NCI-H1105 (cell line): Measurements from ENCODE around the gene SLIT3.

Experiments used
- DNase-seq: peaks from one replicate; lab custom pipeline; 2025; lab: John Stamatoyannopoulos, UW

SLIT3 gene

DNA sequence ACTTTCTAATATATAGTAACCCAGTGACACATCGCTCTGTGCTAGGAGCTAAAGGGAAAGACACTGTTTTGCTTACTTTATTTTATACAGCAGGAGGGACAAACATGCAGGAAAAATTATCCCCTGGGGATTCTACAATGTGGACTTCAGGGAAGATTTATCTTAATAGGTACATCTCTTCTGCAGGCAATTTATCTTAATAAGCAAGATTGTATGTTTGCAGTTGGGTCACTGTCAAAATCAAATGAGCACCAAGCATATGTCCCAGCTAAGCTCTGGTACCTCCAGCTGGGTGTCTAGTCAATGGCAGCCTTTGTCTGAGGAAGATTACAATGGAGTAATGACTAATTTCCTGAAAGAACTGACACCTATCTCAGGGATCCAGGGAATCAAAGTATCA, 411.9 kb downstream of the SLIT3 start:
- no peak for DNase-seq

DNA sequence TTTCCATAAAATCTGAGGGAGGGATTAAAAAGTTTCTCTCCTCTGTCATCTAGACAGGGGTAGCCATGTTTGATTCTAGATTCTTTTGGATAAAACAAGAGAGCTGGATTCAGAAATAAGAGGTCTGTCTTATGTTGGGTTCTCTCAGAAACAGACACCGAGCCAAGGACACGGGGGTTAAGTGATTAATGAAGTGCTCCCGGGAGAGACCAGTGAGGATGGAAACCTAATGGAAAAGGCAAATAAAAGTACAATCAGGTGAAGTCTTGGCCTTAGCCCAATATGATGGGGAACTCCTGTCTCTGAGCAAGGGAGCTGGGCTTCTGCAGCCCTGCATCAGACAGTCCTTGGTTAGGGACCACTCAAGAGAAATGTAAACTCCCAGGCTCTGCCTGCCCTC, 413.0 kb downstream of the SLIT3 start:
- no peak for DNase-seq

DNA sequence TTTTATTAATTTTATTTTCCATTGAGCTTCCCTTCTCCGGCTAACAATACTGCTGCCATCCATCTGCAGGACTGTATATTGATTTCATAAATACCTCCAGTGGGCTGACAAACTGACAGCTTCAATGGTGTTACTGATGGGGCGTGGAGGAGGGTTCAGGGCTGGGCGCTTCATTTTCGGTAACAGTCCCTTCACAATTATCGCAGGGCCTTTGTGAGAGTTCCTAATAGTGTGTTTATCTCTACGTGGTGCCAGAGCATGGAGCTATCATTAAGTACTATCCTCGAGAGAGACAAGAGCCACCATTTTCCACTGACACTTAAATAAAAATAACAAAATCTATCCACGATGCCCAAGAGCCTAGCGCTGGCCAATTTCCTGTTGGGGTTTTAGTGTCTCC, 414.8 kb downstream of the SLIT3 start:
- DNase-seq = no peak

DNA sequence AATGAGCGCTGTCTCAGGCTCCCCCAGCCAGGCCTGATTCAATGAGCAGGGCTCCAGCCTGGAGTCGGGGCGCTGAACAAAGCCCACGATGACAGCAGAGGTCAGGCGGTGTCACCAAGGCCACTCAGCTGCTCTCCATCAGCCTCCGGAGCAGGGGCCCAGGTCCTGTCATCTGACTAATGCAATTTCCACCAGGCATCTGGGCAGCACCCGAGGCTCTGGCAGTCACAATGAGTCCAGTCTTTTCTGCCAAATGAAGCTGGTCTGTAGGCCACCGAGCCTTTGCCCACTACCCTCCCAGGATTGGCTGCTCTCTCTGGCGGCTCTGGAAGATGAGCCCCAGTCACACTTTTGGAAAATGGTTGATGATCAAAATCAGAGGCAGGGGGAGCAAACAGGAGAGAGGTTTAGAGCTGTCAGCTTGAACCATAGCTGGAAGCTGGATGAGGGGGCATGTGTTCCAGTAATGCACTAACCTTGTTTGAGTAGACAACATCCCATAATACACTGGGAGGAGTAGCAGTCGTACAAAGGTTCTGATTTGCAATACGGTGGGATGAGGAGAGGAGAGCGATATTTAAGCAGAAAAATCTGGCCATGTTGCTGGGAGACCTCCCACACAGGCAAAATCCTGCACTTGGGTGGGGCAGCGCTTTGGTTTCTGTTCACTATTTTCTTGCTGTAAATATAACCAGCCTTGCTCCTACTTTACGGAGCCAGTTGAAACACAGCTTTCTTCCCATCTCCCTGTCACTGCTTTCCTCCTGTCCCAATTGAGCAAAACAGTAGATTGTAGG, 415.4 kb downstream of the SLIT3 start:
- DNase-seq = no peak

DNA sequence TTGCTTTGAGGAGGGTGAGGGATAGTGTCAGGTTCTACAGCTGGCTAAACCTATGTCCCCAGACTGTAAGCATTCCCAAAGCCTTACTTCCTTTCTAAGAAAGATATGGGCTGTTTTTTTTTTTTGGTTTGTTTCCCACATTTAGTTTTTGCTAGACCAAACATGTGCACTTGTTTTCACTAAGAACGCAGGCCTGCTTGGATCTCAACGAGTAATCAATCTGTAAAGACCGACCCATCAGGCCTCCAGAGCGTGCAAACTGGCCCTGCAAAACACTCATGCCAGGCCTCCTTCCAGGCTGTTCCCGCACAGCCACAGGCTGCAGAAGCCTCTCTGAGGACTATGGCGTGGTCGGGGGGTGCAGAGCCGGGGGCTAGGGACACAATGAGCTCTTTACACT, 416.9 kb downstream of the SLIT3 start:
- DNase-seq = no peak

DNA sequence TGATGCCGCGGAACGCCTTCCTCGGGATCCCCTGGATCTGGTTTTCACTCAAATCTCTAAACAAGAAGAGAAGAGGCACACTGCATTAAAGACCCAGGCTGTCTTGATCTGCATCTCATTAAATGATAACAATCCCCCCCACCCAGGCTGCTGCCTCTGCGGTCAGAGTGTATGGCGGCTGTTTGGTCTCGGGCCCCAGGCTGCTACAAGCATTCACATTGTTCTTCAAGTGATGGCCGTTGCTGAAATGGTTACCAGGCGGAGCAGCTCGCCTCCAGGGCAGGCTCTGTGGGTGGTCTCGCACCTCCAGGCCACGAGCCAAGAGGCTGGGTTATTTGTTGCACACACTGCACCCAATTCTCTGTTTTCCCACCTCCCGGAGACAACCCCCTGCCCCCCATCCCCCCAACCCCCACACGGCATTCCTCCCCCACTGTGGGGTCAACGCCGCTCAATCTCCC, 417.6 kb downstream of the SLIT3 start:
- DNase-seq = no peak

DNA sequence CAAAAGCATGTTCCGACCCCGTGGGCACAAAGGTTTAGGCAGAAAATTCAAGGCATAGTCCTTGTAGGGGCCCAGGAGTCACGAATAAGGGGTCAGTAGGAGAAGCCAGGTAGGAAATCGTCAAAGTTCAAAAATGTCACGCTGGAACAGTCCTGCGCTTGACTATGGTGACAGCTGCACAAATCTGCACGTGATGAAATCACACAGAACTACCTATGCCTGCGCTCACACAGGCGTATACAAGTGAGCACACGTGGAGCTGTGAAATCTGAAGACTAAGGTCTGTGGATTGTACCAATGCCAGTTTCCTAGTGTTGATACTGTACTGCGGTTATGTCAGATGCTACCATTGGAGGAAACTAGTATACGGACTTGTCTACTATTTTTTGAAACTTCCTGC, 418.7 kb downstream of the SLIT3 start:
- no peak for DNase-seq

DNA sequence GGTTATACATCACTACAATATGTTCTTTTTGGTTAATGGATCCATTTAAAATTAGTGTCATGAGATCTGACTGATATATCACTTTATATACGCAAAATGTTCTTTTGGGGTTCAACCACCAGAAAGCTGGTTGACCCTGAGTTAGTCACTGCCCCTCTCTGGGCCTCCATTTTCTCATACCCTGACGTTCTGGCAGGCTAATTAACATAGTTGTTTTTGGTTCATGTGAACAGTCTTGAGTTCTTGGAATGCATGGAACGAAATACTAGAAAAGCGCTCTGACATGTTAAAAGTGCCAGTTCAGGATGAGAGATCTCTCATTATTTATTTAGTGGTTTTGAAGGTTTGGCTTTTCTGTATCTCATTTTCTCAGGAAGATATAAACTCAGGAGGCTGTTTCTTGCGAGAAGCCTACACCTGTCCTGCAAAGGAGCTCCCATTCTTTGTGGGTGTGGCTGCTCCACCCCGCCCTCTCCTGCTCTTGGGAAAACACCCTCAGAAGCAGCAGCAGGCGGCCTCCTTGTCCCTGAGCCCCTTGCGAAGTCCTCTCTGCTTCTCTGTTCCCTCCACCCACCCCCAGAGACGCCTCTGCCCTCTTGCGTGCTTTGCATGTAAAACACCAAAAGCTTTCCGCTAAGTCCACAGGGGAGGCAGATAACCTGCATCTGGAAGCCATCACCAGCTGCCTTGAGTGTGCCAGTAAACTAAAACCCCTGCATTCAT, 419.4 kb downstream of the SLIT3 start:
- no peak for DNase-seq

DNA sequence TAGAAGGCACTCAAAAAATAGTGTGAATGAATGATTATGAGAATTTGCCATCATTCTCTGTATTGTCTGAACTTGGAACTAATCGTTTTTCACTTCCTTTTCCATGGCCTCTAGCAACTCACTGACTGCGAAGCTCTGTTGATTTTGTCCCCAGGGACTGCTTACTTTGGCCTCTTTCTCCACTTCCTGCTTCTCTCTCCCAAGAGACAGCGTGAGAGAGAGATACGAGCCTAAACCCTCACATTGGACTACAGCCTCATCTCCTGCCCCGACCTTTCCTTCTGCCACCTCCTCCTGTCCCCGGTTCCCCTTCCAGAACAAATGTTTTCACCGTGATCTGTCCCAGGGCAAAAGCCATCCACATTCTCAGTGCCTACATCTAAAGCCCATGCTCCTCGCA, 421.0 kb downstream of the SLIT3 start:
- no peak for DNase-seq

DNA sequence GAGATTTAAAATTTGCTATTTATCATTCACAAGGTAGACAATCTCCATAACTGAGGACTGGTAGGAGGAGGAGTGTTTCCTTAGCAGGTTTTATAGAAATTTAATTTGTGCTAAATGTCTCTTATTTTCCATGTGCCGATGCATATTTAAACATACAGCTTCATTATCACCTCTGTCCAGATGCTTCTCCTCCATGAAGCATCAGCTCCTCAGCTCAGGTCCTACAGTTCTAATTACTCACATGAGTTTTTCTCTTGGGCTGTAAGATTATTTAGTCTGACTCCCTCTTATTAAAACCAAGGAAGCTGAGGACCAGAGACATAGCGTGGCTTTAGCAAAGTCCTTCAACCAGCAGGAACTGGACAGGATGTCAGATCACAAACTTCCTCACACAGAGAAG, 421.6 kb downstream of the SLIT3 start:
- no peak for DNase-seq

DNA sequence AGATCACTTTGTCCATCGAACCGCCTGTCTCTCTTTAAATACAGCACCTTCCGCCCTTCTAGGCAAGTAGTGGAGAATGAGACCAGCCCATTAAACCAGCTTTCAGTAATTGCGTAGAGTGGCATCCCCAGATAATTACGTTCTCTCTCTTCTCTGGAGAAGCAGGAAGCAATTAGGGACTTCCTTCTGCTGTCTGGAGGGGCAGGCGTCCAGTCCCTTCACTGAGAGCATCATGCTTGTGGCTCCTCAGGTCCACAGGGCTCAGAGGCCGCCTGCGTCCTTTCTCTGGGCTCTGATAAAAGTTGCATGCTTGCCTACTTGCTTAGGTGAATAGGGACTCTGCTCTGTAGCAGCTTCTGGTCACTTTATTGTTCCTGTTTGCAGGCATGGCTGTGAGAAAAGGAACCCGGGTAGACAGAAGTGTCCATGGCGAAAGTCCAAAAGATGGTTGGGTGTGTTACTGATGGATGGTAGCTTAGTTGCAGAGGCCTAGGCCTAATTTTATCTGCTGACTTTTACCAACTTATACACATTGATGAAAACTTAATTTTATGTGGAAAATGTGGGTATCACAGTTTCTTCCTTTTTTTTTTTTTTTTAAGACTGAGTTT, 422.7 kb downstream of the SLIT3 start:
- DNase-seq = no peak

DNA sequence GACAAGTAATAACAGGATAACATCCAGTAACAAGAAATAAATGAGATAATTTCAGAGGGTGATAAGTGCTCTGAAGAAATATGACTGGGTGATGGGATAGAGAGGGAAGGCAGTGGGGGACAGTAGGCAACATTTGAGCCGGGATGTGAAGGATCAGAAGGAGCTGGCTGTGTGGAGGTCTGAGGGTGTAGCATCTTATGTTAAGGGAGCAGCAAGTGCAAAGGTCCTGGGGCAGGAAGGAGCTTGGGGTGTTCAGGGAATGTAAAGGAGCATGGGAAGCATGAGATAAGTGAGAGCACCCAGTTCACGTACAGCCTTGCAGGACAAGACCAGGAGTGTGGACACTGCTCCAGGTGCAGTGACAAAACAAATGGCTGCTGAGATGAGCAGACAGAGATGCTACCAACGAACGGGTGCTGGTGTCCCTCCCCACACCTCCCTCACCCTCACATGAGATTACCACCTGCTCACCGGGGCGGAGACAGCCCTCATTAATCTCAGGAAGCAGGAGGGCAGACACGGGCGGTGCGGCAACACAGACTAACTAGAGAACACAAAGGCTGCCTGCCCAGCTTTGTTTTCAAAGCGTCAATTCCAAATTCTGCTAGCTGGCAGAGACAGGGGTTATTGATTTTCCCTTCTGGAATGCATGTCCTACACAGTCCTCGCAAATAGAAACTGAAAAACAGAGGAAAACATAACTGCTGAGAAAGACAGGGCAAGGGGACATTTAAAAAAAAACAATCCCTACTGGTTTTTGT, 423.6 kb downstream of the SLIT3 start:
- DNase-seq = no peak

DNA sequence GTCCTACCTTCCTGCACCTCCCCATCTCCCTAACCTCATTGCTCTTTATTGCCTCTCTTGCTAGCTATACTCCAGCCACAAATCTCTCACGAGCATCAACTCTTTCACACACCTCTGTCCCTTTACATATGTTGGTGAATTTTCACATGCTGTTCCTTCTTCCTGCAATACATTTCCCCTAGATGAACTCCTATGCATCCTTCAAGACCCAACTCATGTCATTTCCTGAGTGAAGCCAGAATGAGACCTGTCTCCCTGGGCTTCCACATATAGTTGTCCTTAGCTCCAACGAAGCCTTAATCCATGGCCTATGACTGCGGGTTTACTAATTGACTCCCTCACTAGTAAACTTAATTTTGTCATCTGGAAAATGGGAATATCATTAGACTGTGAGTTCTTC, 424.5 kb downstream of the SLIT3 start:
- DNase-seq = no peak

DNA sequence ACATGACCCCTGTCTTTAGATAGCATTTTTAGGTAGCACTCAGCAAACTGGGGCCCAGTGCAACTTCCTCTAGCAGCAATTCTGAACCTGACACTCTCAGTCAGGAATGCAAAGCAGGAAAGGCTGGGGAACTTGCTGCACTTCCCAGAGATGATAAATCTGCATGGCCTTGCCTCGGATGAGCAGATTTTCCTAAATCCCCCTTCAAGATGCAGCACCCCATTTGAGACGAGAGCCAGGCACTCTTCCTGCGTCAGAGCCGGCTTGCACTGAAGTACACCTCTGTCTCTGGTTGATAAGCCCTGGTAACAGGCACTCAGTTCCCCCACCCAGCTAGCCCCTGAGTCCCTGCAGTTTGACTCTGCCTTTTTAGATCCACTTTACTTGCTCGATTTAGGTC, 425.1 kb downstream of the SLIT3 start:
- no peak for DNase-seq

DNA sequence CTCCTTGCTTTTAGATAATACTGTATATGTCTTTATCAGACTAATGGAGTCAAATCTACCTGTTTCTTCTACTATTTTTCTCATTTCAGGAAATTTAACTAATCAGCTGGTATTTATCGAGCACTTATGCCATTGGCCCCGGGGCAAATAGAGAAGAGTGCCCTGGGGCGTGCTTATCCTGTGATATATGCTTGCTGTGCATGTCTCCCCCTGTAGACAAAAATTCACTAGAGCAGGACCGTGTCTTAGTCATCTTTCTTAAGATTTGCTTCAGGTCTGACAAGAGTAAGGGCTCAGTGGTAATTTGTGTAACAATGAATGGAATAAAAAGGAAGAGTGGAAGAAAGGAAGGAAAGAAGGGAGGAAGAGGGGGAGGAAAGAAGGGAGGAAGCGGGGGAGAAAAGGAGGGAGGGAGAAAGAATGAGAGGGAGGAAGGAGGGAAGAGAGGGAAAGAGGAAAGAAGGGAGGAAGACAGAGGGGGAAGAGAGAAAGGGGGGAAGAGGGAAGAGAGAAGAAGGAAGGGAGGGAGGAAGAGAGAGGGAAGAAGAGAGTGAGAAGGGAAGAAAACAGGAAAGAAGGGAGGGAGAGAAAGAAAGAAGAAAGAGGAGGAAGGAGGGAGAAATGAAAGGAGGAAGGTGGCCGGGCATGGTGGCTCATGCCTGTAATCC, 426.1 kb downstream of the SLIT3 start:
- DNase-seq = no peak

DNA sequence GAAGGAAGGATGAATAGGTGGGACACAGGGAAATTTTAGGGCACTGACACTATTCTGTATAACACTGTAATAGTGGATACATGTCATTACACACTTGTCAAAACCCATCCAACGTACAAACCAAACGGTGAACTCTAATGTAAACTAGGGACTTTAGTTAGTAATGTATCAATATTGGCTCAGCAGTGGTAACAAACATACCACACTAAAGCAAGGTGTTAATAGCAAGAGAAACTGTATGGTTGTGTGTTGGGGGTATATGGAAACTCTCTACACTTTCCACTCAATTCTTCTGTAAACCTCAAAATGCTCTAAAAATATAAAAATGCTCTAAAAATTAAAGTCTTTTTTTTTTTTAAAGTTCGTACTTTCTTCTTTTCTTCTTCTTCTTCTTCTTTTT, 428.7 kb downstream of the SLIT3 start:
- no peak for DNase-seq

DNA sequence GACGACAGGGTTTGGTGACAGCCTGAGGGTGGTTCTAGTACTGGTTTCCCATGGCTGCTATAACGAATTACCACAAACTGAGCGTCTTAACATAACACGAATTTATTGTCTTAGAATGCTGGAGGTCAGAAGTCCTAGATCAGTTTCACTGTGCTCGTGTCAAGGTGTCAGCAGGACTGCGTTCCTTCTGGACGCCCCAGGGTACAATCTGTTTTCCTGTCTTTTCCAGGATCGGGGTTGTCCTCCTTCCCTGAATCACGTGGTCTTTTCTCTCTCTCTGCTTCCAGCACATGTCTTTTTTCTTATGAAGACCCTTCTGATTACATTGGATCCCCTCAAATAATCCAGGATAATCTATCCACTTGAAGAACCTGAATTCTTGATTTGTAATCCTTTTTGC, 430.0 kb downstream of the SLIT3 start:
- no peak for DNase-seq

DNA sequence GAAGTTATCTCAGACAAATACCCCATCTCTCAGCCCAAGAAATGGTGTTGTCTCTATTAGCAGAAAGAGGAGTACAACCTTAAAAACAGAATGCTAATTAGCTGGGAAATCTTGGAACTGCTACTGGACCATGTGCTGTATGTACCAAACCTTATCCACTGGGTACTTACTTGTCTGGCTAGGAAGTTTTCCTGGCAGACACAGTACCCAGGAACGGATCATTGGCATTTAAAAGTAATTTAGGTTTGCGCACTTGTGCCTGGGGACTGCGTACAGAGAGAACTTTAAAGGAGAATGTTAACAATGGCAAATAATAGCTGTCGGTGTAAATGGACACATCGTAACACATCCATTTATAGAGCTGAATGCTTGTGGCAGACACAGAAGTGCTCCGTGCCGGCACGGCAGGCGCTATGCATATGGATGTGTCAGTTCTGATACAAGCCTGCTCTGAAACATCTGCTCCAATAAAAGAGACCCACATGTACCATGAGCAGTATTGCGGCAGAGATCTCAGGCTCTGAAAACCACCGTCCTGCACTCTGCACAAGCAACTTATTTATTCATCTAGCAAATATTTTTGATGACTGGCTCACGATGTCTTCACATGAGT, 431.2 kb downstream of the SLIT3 start:
- no peak for DNase-seq

DNA sequence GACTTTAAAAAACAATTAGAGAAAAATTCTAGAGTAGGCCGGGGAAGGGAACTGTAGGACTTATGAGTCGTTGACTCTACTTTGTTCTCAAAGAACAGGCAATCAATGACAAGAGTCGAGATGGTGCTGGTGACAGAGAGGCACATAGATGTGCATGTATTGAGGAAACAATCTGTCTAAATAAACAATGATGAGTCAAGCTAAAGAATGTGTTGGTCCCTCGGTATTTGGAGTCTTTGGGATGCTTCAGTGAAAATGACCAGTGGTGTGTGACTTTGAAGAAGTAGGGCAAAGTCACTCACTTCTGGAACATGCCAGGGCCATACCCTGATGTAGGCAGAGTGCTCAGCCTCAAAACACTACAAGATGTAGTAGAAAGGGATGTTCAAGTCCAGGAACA, 433.7 kb downstream of the SLIT3 start:
- DNase-seq = no peak

DNA sequence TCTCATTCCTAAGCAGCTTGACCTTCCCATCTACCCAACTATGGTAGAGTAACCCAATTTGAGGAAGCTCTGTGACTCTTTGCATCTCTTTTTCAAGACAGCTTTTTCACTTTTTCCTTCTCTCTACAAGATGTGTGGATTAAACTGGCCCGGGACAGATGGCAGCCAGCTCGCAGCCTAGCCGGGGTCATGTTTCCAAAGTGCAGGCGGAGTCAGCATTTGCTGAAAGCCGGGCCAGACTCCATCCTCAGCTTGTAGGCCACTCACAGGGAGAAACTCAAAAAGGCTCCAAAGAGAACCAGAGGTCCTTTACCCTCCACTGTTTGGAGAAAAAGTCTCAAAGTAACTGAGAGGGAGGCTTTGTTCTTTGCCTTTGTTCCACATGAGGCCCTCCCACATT, 435.0 kb downstream of the SLIT3 start:
- no peak for DNase-seq

DNA sequence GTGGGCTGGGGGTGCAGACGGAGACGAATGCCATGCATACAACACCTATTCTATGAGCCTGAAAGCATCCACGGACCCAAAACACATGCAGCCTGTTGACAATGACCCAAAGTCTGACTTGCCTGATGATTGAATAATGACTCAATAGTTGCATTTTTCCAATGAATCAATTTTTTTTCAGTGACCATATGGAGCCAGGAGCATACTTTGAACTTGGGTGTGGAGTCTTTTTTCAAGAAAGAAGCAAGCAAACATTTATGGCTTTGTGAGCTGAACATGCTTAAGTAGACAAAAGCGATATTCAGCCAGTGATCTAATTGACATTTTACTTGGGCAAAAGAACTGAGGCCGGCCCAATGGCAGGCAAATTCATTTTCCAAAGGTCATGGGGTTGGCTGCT, 437.9 kb downstream of the SLIT3 start:
- DNase-seq = no peak

DNA sequence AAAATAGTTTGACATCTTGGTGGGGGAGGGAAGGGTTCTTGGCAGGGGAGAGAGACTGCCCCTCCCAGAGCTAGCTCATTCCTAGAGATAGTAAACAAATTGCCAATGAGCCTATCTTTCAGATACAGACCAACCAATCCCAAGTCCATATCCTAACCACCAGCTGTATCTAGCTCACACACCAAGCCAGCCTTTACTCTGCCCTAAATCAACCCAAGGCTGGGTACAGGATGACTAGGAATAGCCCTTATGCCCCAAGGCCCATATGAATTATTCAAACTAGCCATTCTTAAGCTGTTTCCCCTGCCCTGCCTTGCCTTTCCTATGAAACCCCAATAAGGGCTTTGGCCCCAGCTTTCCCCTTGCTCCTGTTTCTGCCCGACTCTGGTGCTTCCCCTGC, 440.4 kb downstream of the SLIT3 start:
- no peak for DNase-seq
